ENCODE data around the gene GLS.

Gene GLS

GRCh38 chr2:191012845-191013681 lies 132.4 kb downstream of the GLS start:
- ChIA-PET POLR2A (interaction anchor here (0.6 to 1.5 kb wide), 3 partner anchors 12 to 173 kb away, joined by 3 to 8 read pairs (median 3); no protein-coding TSS in a partner anchor), CTCF (no interaction called here)
- DNase-seq (ENCODE audit: extremely low spot score) = no peak
- no peak for TF ChIP-seq FOXK2 (IDR thresholded peaks at IDR 0.05)
- TF ChIP-seq L3MBTL2 (conservative IDR thresholded peaks at IDR 0.05) = no peak
- no peak for TF ChIP-seq FOXM1 (IDR thresholded peaks at IDR 0.05; ENCODE audit: borderline replicate concordance)
- no peak for TF ChIP-seq BHLHE40 (IDR thresholded peaks at IDR 0.05; ENCODE audit: borderline replicate concordance)
- no peak for TF ChIP-seq NFRKB (IDR thresholded peaks at IDR 0.05)
- no peak for TF ChIP-seq CTBP1 (IDR thresholded peaks at IDR 0.05; ENCODE audit: borderline replicate concordance)
- TF ChIP-seq LEF1 (IDR thresholded peaks at IDR 0.05; ENCODE audit: borderline replicate concordance) = no peak
- TF ChIP-seq FOXA1 (IDR thresholded peaks at IDR 0.05) = no peak
- no peak for TF ChIP-seq ZNF384 (IDR thresholded peaks at IDR 0.05)
- no peak for TF ChIP-seq TARDBP (IDR thresholded peaks at IDR 0.05)
- no peak for TF ChIP-seq ELF4 (IDR thresholded peaks at IDR 0.05)
- TF ChIP-seq SUZ12 (IDR thresholded peaks at IDR 0.05) = no peak
- no peak for TF ChIP-seq PKNOX1 (IDR thresholded peaks at IDR 0.05)
- no peak for TF ChIP-seq ARNT (IDR thresholded peaks at IDR 0.05)
- TF ChIP-seq HDGF (IDR thresholded peaks at IDR 0.05; ENCODE audit: borderline replicate concordance) = no peak
- no peak for TF ChIP-seq SP1 (IDR thresholded peaks at IDR 0.05)

- ChIA-PET CTCF (no interaction called here), POLR2A (interaction anchor here (0.7 to 1.5 kb wide), 4 partner anchors 11 to 32 kb away, joined by 3 to 8 read pairs (median 4); no protein-coding TSS in a partner anchor)
- no peak for TF ChIP-seq CTBP1 (IDR thresholded peaks at IDR 0.05; ENCODE audit: borderline replicate concordance)
- no peak for TF ChIP-seq SUZ12 (IDR thresholded peaks at IDR 0.05)
- TF ChIP-seq NFRKB (IDR thresholded peaks at IDR 0.05) = no peak
- TF ChIP-seq FOXM1 (IDR thresholded peaks at IDR 0.05; ENCODE audit: borderline replicate concordance) = no peak
- TF ChIP-seq TARDBP (IDR thresholded peaks at IDR 0.05) = no peak
- TF ChIP-seq ELF4 (IDR thresholded peaks at IDR 0.05) = no peak
- TF ChIP-seq ARNT (IDR thresholded peaks at IDR 0.05) = no peak
- TF ChIP-seq BHLHE40 (IDR thresholded peaks at IDR 0.05; ENCODE audit: borderline replicate concordance) = no peak
- TF ChIP-seq SP1 (IDR thresholded peaks at IDR 0.05) = no peak
- TF ChIP-seq L3MBTL2 (conservative IDR thresholded peaks at IDR 0.05) = no peak
- no peak for TF ChIP-seq ZNF384 (IDR thresholded peaks at IDR 0.05)
- no peak for TF ChIP-seq LEF1 (IDR thresholded peaks at IDR 0.05; ENCODE audit: borderline replicate concordance)
- TF ChIP-seq FOXA1 (IDR thresholded peaks at IDR 0.05) = no peak
- TF ChIP-seq PKNOX1 (IDR thresholded peaks at IDR 0.05) = no peak
- TF ChIP-seq FOXK2 (IDR thresholded peaks at IDR 0.05) = no peak
- no peak for TF ChIP-seq HDGF (IDR thresholded peaks at IDR 0.05; ENCODE audit: borderline replicate concordance)
- DNase-seq (ENCODE audit: extremely low spot score) = no peak
Measured at GRCh38 chr2:191013682-191013931, 133.0 kb downstream of the GLS start.

DNA sequence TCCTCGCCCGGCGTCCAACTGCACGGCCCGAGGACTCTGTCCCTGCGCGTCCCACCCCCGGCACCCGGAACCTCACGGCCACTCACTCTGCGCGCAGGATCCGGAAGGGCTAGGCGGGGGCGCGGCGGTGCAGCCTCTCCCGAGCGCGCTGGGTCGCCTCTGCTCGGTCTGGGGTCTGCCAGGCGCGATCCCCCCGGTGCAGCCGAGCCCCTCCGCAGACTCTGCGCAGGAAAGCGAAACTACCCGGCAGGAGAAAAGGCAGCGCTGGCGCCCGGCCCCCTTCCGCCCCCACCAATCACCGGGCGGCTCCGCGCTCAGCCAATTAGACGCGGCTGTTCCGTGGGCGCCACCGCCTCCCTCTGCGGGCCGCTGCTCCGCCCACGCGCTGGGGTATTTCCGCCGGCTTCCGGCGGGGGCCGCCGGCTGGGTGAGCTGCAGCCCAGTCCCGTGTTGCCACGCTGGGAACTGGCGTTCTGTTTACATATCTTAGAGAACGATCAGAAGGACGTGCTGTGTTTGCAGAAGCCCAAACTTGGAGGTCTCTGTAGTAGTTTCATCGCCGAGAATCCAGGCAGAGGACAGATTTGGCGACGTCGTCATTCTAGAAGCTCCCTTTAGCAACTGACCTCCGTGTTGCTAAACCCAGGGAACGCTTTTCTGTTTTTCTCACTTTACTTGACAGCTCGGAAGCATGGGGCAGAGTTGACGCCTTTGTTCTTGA lies 133.5 kb downstream of the GLS start, which contains the start of gene STAT1:
Gene STAT1 (minus strand): TSS at position 240 of the 721 bp plus-strand sequence. CDS start 4,168 bp downstream, outside the sequence.
- TF ChIP-seq ZNF384 (IDR thresholded peaks at IDR 0.05) (no peak), ELF4 (IDR thresholded peaks at IDR 0.05) (peak; percentile 40), FOXA1 (IDR thresholded peaks at IDR 0.05) (no peak), HDGF (IDR thresholded peaks at IDR 0.05; ENCODE audit: borderline replicate concordance) (no peak), L3MBTL2 (conservative IDR thresholded peaks at IDR 0.05) (peak; percentile 97), BHLHE40 (IDR thresholded peaks at IDR 0.05; ENCODE audit: borderline replicate concordance) (no peak)
- POLR2A ChIA-PET = interaction anchor here (0.7 to 1.5 kb wide), 6 partner anchors 9 to 32 kb away, joined by 3 to 8 read pairs (median 4); no protein-coding TSS in a partner anchor
- CTCF ChIA-PET = no interaction called here
- peak; percentile 95 for DNase-seq (ENCODE audit: extremely low spot score)

- DNase-seq (ENCODE audit: extremely low spot score) = no peak
- ChIA-PET CTCF (no interaction called here), POLR2A (interaction anchor here (0.8 to 1.5 kb wide), 5 partner anchors 9 to 33 kb away, joined by 3 to 8 read pairs (median 4); no protein-coding TSS in a partner anchor)
- TF ChIP-seq FOXK2 (IDR thresholded peaks at IDR 0.05) = no peak
- TF ChIP-seq ARNT (IDR thresholded peaks at IDR 0.05) = no peak
- no peak for TF ChIP-seq ELF4 (IDR thresholded peaks at IDR 0.05)
- TF ChIP-seq PKNOX1 (IDR thresholded peaks at IDR 0.05) = no peak
- no peak for TF ChIP-seq NFRKB (IDR thresholded peaks at IDR 0.05)
- no peak for TF ChIP-seq FOXA1 (IDR thresholded peaks at IDR 0.05)
- TF ChIP-seq SP1 (IDR thresholded peaks at IDR 0.05) = no peak
- no peak for TF ChIP-seq HDGF (IDR thresholded peaks at IDR 0.05; ENCODE audit: borderline replicate concordance)
- TF ChIP-seq SUZ12 (IDR thresholded peaks at IDR 0.05) = no peak
- TF ChIP-seq ZNF384 (IDR thresholded peaks at IDR 0.05) = no peak
- no peak for TF ChIP-seq FOXM1 (IDR thresholded peaks at IDR 0.05; ENCODE audit: borderline replicate concordance)
- TF ChIP-seq TARDBP (IDR thresholded peaks at IDR 0.05) = no peak
- no peak for TF ChIP-seq CTBP1 (IDR thresholded peaks at IDR 0.05; ENCODE audit: borderline replicate concordance)
Measured at GRCh38 chr2:191014653-191015020, 134.0 kb downstream of the GLS start.

Data from HEK293T (cell line).